Measurements from ENCODE around the gene NXPE4. TPM values are rescaled to one million over a fixed set of nuclear protein-coding genes. Genes with fewer than 3 reads are reported as not detected.

Gene NXPE4
- total RNA-seq, 4 donors from 2014 or later: not detected

DNA sequence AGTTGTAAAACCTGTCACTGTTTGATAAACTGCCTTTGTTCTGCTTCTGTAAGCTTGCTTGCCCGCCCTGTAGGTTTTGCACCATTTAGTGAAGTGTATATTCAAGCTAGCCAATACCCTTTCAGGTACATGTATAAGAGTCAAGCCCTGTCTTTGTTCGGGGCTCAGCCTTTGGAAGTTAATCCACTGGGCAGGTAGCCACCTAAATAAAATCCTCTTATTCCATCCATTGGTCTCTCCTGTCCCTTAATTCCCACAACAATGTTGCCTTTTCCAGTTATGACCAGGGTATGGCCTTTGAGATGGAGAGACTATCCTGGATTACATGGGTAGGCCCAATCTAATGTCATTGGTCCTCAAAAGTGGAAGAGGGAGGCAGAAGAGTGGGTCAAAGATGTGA lies 69.9 kb downstream of the NXPE4 start:
- WGBS: 86% methylated on average over 2 of the region's 2 CpGs
- TF ChIP-seq EP300 (IDR thresholded peaks at IDR 0.05): no peak
- TF ChIP-seq POLR2AphosphoS5 (IDR thresholded peaks at IDR 0.05): no peak
- TF ChIP-seq POLR2A (IDR thresholded peaks at IDR 0.05): no peak
- TF ChIP-seq, protein P1, sequence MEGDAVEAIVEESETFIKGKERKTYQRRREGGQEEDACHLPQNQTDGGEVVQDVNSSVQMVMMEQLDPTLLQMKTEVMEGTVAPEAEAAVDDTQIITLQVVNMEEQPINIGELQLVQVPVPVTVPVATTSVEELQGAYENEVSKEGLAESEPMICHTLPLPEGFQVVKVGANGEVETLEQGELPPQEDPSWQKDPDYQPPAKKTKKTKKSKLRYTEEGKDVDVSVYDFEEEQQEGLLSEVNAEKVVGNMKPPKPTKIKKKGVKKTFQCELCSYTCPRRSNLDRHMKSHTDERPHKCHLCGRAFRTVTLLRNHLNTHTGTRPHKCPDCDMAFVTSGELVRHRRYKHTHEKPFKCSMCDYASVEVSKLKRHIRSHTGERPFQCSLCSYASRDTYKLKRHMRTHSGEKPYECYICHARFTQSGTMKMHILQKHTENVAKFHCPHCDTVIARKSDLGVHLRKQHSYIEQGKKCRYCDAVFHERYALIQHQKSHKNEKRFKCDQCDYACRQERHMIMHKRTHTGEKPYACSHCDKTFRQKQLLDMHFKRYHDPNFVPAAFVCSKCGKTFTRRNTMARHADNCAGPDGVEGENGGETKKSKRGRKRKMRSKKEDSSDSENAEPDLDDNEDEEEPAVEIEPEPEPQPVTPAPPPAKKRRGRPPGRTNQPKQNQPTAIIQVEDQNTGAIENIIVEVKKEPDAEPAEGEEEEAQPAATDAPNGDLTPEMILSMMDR (IDR thresholded peaks at IDR 0.05): no peak
- no peak overlapping the region for H3K4me3 ChIP-seq

DNA sequence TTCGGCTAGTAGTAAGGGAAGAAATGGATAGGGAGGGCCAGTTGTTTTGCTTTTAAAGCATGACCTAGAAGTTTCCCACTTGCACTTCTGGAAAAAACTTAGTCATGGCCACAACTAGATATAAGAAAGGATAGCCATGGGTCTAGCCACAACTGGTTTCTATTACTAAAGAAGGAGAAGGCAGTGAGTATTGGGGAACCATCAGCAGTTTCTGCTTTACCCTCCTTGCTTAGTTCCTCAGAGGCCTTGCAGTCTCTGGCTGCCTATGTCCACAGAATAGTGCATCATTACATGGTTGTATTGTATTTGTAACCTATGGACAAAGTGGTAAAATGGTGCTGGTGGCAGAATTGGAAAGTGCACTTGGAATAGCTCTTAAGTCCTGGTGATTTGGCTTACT lies 71.5 kb downstream of the NXPE4 start:
- H3K27me3 ChIP-seq: no peaks in the 10 kb centered on the region
- H3K27ac ChIP-seq: no peak overlapping the region
- no peaks in the 10 kb centered on the region for H3K4me1 ChIP-seq
- no peaks in the 10 kb centered on the region for H3K9me3 ChIP-seq
- no peak overlapping the region for H3K4me3 ChIP-seq
- DNase-seq (ENCODE audit: low spot score in 2 of 2): no peak
- WGBS: 90% methylated on average over 1 of the region's 1 CpG
- no peaks in the 10 kb centered on the region for H3K36me3 ChIP-seq
- TF ChIP-seq, protein P1 (IDR thresholded peaks at IDR 0.05): no peak
- TF ChIP-seq EP300 (IDR thresholded peaks at IDR 0.05) (no peak), POLR2AphosphoS5 (IDR thresholded peaks at IDR 0.05) (no peak), POLR2A (IDR thresholded peaks at IDR 0.05) (no peak)

More for the DNA sequence above, 69.9 kb downstream of the NXPE4 start:
- no peaks in the 10 kb centered on the region for H3K36me3 ChIP-seq
- DNase-seq (ENCODE audit: low spot score in 2 of 2): no peak
- no peak overlapping the region for H3K27ac ChIP-seq
- H3K27me3 ChIP-seq: no peaks in the 10 kb centered on the region
- no peaks in the 10 kb centered on the region for H3K4me1 ChIP-seq
- H3K9me3 ChIP-seq: no peaks in the 10 kb centered on the region

- Histone ChIP-seq H3K4me1 (no peaks in the 10 kb centered on the region), H3K9me3 (no peaks in the 10 kb centered on the region), H3K36me3 (no peaks in the 10 kb centered on the region), H3K27ac (no peak overlapping the region), H3K27me3 (no peaks in the 10 kb centered on the region), H3K4me3 (no peak overlapping the region)
- TF ChIP-seq POLR2A (IDR thresholded peaks at IDR 0.05): no peak
- WGBS: 29% methylated on average over 2 of the region's 2 CpGs
- no peak for DNase-seq (ENCODE audit: low spot score in 2 of 2)
Observed at GRCh38 chr11:114522818-114523217, 72.8 kb downstream of the NXPE4 start.

Other genes starting within 250 kb of the NXPE4 start
- gene C11orf71, start 195.3 kb downstream of the NXPE4 start, total RNA-seq: 10 to 100 TPM in 3 of 4 donors, 1 to 10 TPM in 1; 9.7 to 13.3 (median 11.8) TPM
- gene RBM7, start 195.1 kb downstream of the NXPE4 start, total RNA-seq: 10 to 100 TPM; 10.2 to 18.4 (median 16.9) TPM
- 100 to 1,000 TPM in 3 of 4 donors, 10 to 100 TPM in 1; 88.7 to 125 (median 109) TPM for gene REXO2, start 156.3 kb downstream of the NXPE4 start, total RNA-seq
- gene NXPE1, start 35.9 kb downstream of the NXPE4 start, total RNA-seq: not detected
- gene NXPE2, start 82.7 kb upstream of the NXPE4 start, total RNA-seq: not detected

Measured in suprapubic skin (tissue), 4 donors.